GM18502 (cell line): ENCODE data around the gene ERI2.
"Not testable (repeated sequence)": the region's sequence is repeated elsewhere in the genome, so short reads cannot be mapped to it uniquely, and the experiment has no call there.

Experiments used
- ATAC-seq: cut with Tn5 transposase; IDR thresholded peaks from one replicate; pipeline ENCODE4 v1.9.1; 2021; ENCODE audit warnings: mild to moderate bottlenecking; ENCODE audit not compliant: unreplicated experiment, poor library complexity

Gene ERI2

GRCh38 chr16:20822521-20823325 lies 16.5 kb upstream of the ERI2 start:
- no peak for ATAC-seq

- ATAC-seq, result no peak
These were observed 15.4 kb upstream of the ERI2 start for GRCh38 chr16:20821682-20822081.

GRCh38 chr16:20818929-20819585 lies 12.8 kb upstream of the ERI2 start:
- ATAC-seq, result no peak

GRCh38 chr16:20814784-20815183 lies 8.5 kb upstream of the ERI2 start:
- no peak for ATAC-seq

- ATAC-seq, result no peak
These were observed 6.2 kb upstream of the ERI2 start for GRCh38 chr16:20812510-20812909.

- ATAC-seq, result no peak
These were observed 5.7 kb upstream of the ERI2 start for GRCh38 chr16:20811889-20812439.

- ATAC-seq, result no peak
These were observed 1.6 kb upstream of the ERI2 start for GRCh38 chr16:20807862-20808261.

GRCh38 chr16:20805684-20806167 lies 546 bp downstream of the ERI2 start:
- not testable (repeated sequence) for ATAC-seq

GRCh38 chr16:20803561-20804214 lies 2.6 kb downstream of the ERI2 start:
- no peak for ATAC-seq

GRCh38 chr16:20803192-20803560 lies 3.1 kb downstream of the ERI2 start:
- no peak for ATAC-seq

- ATAC-seq, result no peak
These were observed 5.0 kb downstream of the ERI2 start for GRCh38 chr16:20801278-20801677.

- ATAC-seq, result no peak
These were observed 6.7 kb downstream of the ERI2 start for GRCh38 chr16:20799599-20799998.

GRCh38 chr16:20798364-20798763 lies 7.9 kb downstream of the ERI2 start:
- no peak for ATAC-seq

- ATAC-seq, result no peak
These were observed 14.2 kb downstream of the ERI2 start for GRCh38 chr16:20791923-20792612.

GRCh38 chr16:20789130-20789529 lies 17.1 kb downstream of the ERI2 start:
- no peak for ATAC-seq

- ATAC-seq, result no peak
These were observed 22.1 kb downstream of the ERI2 start for GRCh38 chr16:20784204-20784603.

- ATAC-seq, result no peak
These were observed 23.8 kb downstream of the ERI2 start for GRCh38 chr16:20782470-20782869.

GRCh38 chr16:20781697-20782096 lies 24.6 kb downstream of the ERI2 start:
- no peak for ATAC-seq

GRCh38 chr16:20774703-20775362 lies 31.4 kb downstream of the ERI2 start:
- peak; percentile 54 for ATAC-seq

- no peak for ATAC-seq
These were observed 32.6 kb downstream of the ERI2 start for GRCh38 chr16:20773679-20774078.
